ENCODE results near the gene F2RL1. TPM values are rescaled to one million over a fixed set of nuclear protein-coding genes. Genes with fewer than 3 reads are reported as not detected.

F2RL1 gene
- total and polyA plus RNA-seq, 2 of the 8 experiments (the other 6 are each of a cell fraction or from before 2014, with no cell fraction given), result 23.2 to 26.6 TPM

DNA sequence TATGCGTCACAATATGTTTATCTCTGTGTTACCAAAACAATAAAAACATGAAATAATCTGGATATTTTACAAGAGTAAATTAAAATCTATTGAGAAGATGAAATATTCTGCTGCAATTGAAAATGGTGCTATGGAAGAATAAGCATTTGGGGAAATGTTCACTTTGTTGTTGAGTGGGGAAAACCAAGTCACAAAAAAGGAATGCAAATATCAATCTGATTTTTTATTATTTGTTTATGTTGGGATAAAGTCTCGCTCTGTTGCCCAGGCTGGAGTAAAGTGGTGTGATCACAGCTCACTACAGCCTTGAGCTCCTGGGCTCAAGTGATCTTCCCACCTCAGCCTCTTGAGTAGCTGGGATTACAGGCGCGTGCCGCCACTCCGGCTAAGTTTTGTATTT, 8.6 kb upstream of the F2RL1 start (continued):
- no peak for TF ChIP-seq TEAD4 (IDR thresholded peaks at IDR 0.05; ENCODE audit: low read depth, low read length)
- TF ChIP-seq SP1 (IDR thresholded peaks at IDR 0.05; ENCODE audit: low read depth, low read length), result no peak
- TF ChIP-seq HDAC2 (IDR thresholded peaks at IDR 0.05; ENCODE audit: borderline replicate concordance in 1 of 2, low read depth in 2 of 2, low read length in 2 of 2), result no peak
- no peak for TF ChIP-seq ZNF274 (IDR thresholded peaks at IDR 0.05; ENCODE audit: borderline replicate concordance, extremely low read depth, low read length)
